ENCODE results near the gene MVB12B.

MVB12B gene

DNA sequence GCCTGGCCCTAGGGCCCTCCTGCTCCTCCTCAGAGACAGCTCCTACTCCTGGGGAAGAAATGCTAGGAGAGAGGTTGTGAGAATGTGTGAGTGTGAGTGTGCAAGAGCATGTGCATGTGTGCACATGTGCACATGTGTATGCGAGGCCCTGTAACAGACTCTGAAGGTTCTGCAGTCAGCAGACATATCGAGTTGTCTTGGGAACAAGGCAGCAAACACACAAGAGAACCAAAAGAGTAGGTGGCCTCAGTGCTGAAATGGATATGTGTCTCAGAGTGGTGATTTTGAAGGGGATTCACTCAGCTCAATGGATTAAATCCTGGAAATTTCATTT is 50.5 kb downstream of the MVB12B start:
- no peak overlapping the region for H3K9ac ChIP-seq
- no peak for TF ChIP-seq Cebpa-rat (IDR thresholded peaks at IDR 0.05)

DNA sequence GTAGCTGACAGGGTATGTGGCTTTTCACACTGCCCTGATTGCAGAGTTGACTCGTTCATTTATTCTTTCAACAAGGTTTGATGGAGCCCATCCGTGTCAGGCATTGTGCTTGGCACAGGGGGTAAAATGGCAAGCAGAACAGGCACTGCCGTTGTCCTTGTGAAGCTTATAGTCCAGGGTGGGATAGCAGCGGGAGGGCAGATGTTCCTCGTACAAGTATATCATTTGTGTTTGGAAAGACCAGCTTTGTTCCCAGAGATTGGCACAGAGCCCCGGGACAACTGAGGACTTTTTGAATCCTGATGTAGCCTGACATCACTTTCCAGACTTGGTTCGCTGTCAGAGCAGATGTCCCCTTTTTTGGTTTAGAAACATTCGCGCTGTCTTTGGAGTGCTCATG is 50.9 kb downstream of the MVB12B start:
- Histone ChIP-seq H3K9me3 (no peaks in the 10 kb centered on the region), H3K4me1 (peaks cover 39% of the 10 kb centered on the region), H4K20me1 (no peaks in the 10 kb centered on the region; the same call in 1 of the 2 replicates), H3K4me3 (no peak overlapping the region), H3K27ac (no peak overlapping the region), H3K27me3 (no peaks in the 10 kb centered on the region), H3K9ac (no peak overlapping the region), H3K4me2 (no peak overlapping the region), H3K36me3 (no peaks in the 10 kb centered on the region)
- TF ChIP-seq Cebpa-rat (IDR thresholded peaks at IDR 0.05): no peak

More for the DNA sequence above, 50.5 kb downstream of the MVB12B start:
- Histone ChIP-seq H4K20me1 (no peaks in the 10 kb centered on the region; the same call in 1 of the 2 replicates), H3K27ac (no peak overlapping the region), H3K4me3 (no peak overlapping the region), H3K4me1 (peaks cover 43% of the 10 kb centered on the region), H3K27me3 (no peaks in the 10 kb centered on the region), H3K36me3 (no peaks in the 10 kb centered on the region), H3K4me2 (no peak overlapping the region), H3K9me3 (no peaks in the 10 kb centered on the region)

DNA sequence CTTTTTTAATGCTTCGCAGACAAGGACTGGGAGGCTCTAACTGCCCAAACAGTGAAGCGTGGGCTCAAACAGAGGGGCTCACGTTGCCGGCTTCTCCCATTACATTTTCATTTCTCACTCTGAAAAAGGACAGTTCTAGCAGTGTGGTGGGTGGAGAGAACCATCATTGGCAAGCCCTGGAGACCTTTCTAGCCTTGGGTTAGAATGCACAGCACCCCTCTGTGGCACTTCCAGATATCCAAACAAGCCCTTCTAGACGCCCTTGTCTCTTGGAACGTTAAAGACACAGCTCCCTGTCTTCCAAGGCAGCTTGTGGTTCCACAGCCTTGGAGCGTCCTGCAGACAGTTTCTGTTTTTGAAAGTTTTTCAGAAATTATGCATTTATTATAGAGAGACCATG is 52.1 kb downstream of the MVB12B start:
- no peak overlapping the region for H3K9ac ChIP-seq
- no peak overlapping the region for H3K4me3 ChIP-seq
- TF ChIP-seq Cebpa-rat (IDR thresholded peaks at IDR 0.05): no peak
- H3K9me3 ChIP-seq: no peaks in the 10 kb centered on the region
- H4K20me1 ChIP-seq: no peaks in the 10 kb centered on the region; the same call in 1 of the 2 replicates
- no peaks in the 10 kb centered on the region for H3K36me3 ChIP-seq
- H3K4me1 ChIP-seq: peaks cover 29% of the 10 kb centered on the region
- H3K27me3 ChIP-seq: no peaks in the 10 kb centered on the region
- no peak overlapping the region for H3K27ac ChIP-seq
- H3K4me2 ChIP-seq: no peak overlapping the region

DNA sequence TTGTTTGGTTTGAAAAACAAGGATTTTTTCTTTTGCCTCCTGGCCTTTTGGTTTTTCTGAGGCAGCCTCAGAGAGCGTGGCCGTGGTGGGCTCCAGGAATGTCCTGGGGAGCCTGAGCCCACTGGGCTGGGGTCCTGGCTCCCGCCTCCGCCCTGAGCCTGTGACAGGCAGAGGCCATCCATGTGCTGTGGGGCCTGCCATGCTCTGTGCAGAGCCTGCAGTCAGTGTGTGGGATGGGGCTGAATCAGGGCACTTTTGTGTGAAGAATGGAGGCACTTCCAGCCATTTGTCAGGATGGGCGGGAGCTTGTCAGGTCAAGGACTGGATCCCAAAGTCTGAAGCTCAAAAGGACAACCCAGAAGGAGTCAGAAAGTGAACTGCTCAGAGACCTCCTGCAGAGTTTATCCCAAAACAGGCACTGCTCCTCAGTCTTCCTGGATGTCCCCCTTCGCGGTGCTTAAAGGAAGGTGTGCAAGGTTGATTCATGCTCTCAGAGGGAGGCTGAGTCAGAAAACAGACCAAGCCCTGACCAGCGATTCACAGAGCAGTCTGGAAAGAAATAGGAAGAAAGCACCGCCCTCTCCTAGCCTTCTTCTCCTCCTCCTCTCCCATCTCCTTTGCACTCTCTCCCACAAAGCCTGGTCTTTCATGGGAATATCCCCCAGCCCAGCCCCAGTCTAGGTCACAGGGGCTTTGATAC is 53.2 kb downstream of the MVB12B start:
- peaks cover 20% of the 10 kb centered on the region for H3K4me1 ChIP-seq
- no peak overlapping the region for H3K4me3 ChIP-seq
- no peaks in the 10 kb centered on the region for H3K27me3 ChIP-seq
- no peak overlapping the region for H3K9ac ChIP-seq
- H3K27ac ChIP-seq: no peak overlapping the region
- H3K36me3 ChIP-seq: no peaks in the 10 kb centered on the region
- no peaks in the 10 kb centered on the region for H3K9me3 ChIP-seq
- H4K20me1 ChIP-seq: no peaks in the 10 kb centered on the region; the same call in 1 of the 2 replicates
- H3K4me2 ChIP-seq: no peak overlapping the region
- no peak for TF ChIP-seq Cebpa-rat (IDR thresholded peaks at IDR 0.05)

DNA sequence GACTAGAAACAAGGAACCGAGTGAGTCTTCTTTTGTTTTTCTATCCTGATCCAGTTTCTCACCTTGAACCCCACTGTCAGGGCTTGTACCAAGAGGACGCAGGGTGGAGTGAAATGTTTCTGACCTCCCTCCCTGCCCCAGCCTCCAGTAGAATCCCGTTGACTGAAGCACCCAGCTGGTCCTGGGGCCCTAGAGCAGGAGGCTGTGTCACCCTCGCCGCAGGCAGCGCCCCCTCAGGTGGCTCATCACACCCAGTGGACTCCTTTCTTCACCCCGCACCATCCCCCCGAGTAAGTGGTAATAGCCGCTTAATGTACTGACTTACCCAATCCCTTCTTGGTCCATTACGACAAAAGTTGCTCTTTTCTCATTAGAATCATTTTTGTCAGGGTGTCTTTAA is 53.8 kb downstream of the MVB12B start:
- Histone ChIP-seq H3K9me3 (no peaks in the 10 kb centered on the region), H3K27me3 (no peaks in the 10 kb centered on the region), H3K4me2 (no peak overlapping the region), H4K20me1 (no peaks in the 10 kb centered on the region; the same call in 1 of the 2 replicates), H3K4me3 (no peak overlapping the region), H3K36me3 (no peaks in the 10 kb centered on the region), H3K4me1 (peaks cover 13% of the 10 kb centered on the region), H3K27ac (no peak overlapping the region), H3K9ac (no peak overlapping the region)
- TF ChIP-seq Cebpa-rat (IDR thresholded peaks at IDR 0.05): no peak

DNA sequence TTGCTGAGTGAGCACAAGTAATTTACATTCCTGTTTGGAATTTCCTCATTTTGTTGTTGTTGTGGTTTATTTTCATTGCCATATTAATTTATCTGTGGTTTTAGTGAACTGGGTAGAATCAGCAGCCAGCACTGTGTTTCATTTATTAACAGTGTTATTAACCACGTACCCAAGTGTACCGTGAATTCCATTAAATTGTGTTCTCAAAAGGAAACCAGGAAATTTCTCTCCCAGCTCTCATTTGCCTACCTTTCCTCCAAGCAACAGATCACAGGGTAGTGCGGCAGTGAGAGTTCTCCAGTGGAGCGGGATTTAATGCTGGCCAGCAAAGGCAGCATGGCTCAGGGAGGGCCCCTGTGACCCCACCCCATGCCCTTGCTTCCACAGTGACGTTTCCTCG is 54.6 kb downstream of the MVB12B start:
- H3K27me3 ChIP-seq: no peaks in the 10 kb centered on the region
- H3K9me3 ChIP-seq: no peaks in the 10 kb centered on the region
- no peak for TF ChIP-seq Cebpa-rat (IDR thresholded peaks at IDR 0.05)
- no peak overlapping the region for H3K4me3 ChIP-seq
- no peak overlapping the region for H3K4me2 ChIP-seq
- no peaks in the 10 kb centered on the region; the same call in 1 of the 2 replicates for H4K20me1 ChIP-seq
- H3K27ac ChIP-seq: no peak overlapping the region
- H3K36me3 ChIP-seq: no peaks in the 10 kb centered on the region
- peaks cover 6% of the 10 kb centered on the region for H3K4me1 ChIP-seq
- H3K9ac ChIP-seq: no peak overlapping the region

DNA sequence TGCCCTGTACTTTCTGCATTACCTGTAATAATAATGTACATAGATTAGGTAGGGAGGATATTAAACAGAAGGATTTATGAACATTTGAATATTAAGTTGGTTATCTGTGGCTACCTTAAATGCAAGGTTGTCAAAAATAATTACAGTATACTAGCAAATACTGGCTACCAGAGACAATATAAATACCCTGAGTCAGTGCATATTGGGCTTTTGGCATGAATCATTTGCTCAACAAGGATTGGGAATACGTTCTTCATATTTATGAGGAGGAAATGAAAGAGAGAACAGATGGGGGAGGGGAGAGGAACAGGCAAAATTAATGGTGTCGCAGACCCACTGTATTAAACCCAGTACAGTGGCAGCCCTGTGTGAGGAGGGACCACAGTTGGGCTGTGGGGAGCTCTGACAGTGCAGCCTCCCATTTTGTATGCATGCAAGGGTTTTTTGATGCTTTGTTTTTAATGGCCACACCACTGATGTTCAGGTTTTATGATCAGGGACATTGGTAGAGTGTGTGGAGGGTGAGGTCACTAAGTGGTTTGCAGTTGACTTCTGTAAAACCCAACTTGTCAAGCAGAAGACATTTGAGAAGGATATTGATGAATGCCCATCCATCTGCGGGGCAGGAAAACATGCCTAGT is 56.9 kb downstream of the MVB12B start:
- H3K27me3 ChIP-seq: no peaks in the 10 kb centered on the region

DNA sequence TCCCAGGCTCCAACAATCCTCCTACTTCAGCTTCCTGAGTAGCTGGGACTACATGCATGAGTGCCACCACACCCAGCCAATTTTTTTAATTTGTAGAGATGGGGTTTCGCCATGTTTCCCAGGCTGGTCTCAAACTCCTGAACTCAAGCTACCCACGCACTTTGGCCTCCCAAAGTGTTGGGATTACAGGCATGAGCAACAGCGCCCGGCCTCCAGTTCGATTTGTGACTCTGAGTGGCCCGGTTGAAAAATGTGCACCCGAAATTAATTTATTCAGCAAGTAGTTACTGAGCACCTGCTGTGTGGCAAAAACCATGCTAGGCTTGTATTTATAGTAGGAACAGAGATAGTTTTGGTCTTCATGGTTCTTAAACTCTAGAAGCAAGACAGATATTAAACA is 58.3 kb downstream of the MVB12B start:
- Histone ChIP-seq H3K36me3 (peaks cover 9% of the 10 kb centered on the region), H3K4me3 (no peak overlapping the region), H3K9me3 (no peaks in the 10 kb centered on the region), H3K4me2 (no peak overlapping the region), H3K27ac (no peak overlapping the region), H3K4me1 (0 out of 2 replicates have a peak, but pooled peaks cover 4% of the 10 kb centered on the region), H3K9ac (no peak overlapping the region), H3K27me3 (no peaks in the 10 kb centered on the region), H4K20me1 (no peaks in the 10 kb centered on the region)
- TF ChIP-seq Cebpa-rat (IDR thresholded peaks at IDR 0.05): no peak

More for the DNA sequence above, 56.9 kb downstream of the MVB12B start:
- Histone ChIP-seq H3K9me3 (no peaks in the 10 kb centered on the region), H3K27ac (no peak overlapping the region), H3K4me2 (no peak overlapping the region), H4K20me1 (no peaks in the 10 kb centered on the region; the same call in 1 of the 2 replicates), H3K9ac (no peak overlapping the region), H3K36me3 (peaks cover 9% of the 10 kb centered on the region), H3K4me3 (no peak overlapping the region), H3K4me1 (no peaks in the 10 kb centered on the region)
- no peak for TF ChIP-seq Cebpa-rat (IDR thresholded peaks at IDR 0.05)

DNA sequence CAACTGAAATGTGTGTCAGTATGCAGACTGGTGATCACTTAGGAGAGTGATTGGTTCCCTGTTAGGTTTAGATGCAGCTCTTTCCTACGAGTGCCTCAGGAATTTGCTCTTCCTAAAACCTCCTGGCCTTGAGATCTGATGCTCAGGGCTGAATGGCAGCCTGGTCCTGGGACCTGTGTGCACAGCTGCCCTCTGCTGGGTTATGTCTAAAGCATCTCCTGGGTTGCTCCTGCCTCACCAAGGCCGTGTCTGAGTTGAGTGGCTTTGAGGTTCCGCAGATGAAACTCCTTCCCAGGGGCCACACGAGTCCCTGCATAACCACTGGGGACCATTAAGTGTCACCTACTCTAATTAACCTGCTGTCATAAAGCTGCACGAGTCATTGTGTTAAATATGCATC is 59.5 kb downstream of the MVB12B start:
- H3K9me3 ChIP-seq: no peaks in the 10 kb centered on the region
- peaks cover 9% of the 10 kb centered on the region for H3K36me3 ChIP-seq
- H3K4me1 ChIP-seq: 0 out of 2 replicates have a peak, but pooled peaks cover 8% of the 10 kb centered on the region
- H3K27me3 ChIP-seq: no peaks in the 10 kb centered on the region
- no peak for TF ChIP-seq Cebpa-rat (IDR thresholded peaks at IDR 0.05)
- H3K27ac ChIP-seq: no peak overlapping the region
- no peaks in the 10 kb centered on the region for H4K20me1 ChIP-seq
- no peak overlapping the region for H3K9ac ChIP-seq
- H3K4me3 ChIP-seq: no peak overlapping the region
- H3K4me2 ChIP-seq: no peak overlapping the region

DNA sequence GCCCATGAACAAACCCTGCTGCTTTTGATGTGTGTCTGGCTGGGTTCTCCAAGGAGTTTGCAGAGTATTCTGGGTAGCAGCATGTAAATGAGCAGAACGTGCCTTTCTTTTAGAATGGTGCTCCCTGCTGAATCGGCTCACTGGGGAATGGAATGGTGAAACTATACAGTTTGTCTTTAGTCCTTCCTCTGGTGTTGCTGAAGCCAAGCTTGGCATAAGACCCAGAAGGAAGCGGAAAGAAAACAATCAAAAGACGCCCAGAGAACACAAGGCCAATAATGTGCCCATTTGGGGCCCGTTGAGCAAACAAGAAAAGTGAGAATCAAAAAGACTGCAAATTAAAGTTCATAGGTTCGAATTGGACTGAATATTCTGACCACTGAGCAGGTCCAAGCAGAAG is 60.1 kb downstream of the MVB12B start:
- Histone ChIP-seq H3K27me3 (no peaks in the 10 kb centered on the region), H3K4me2 (no peak overlapping the region), H3K36me3 (peaks cover 11% of the 10 kb centered on the region), H4K20me1 (no peaks in the 10 kb centered on the region), H3K9ac (no peak overlapping the region), H3K4me1 (0 out of 2 replicates have a peak, but pooled peaks cover 8% of the 10 kb centered on the region), H3K4me3 (no peak overlapping the region), H3K27ac (no peak overlapping the region), H3K9me3 (no peaks in the 10 kb centered on the region)
- no peak for TF ChIP-seq Cebpa-rat (IDR thresholded peaks at IDR 0.05)

All from BLaER1 (cell line).